Osteoblast (primary cell): ENCODE data around the gene SP4. TPM values are rescaled to one million over a fixed set of nuclear protein-coding genes. Genes with fewer than 3 reads are reported as not detected.

Experiments used
- DNase-seq: peaks from one replicate; pipeline ENCODE4 v3.0.0; 2011; ENCODE audit warnings: low spot score, mixed read lengths; ENCODE audit not compliant: insufficient read length; ENCODE audit errors: missing footprints
- H2AFZ ChIP-seq: 2 replicates; pipeline ENCODE4 v1.6.0; 2011; ENCODE audit warnings: mild to moderate bottlenecking, low read length
- H3K27ac ChIP-seq: 2 replicates; pipeline ENCODE4 v1.5.1; 2011; ENCODE audit warnings: mild to moderate bottlenecking, low read depth, low read length, moderate library complexity
- H3K27me3 ChIP-seq: 2 replicates; pipeline ENCODE4 v1.6.0; 2012; ENCODE audit warnings: mild to moderate bottlenecking, control low read depth, inconsistent platforms, low read length, moderate library complexity; ENCODE audit not compliant: insufficient read depth
- H3K36me3 ChIP-seq: 2 replicates; pipeline ENCODE4 v1.5.1; 2011; ENCODE audit warnings: mild to moderate bottlenecking, low read length, control low read depth, moderate library complexity; ENCODE audit not compliant: insufficient read depth
- H3K4me1 ChIP-seq: 2 replicates; pipeline ENCODE4 v1.5.1; 2011; ENCODE audit warnings: mild to moderate bottlenecking, low read length, control low read depth, moderate library complexity; ENCODE audit not compliant: insufficient read depth
- H3K4me2 ChIP-seq: 2 replicates; pipeline ENCODE4 v1.6.0; 2011; ENCODE audit warnings: mild to moderate bottlenecking, low read length; ENCODE audit not compliant: insufficient read depth
- H3K4me3 ChIP-seq: fragments of 200-600 bp; sonication (generic); 3 replicates; pipeline ENCODE4 v1.5.1; 2012; ENCODE audit warnings: mild to moderate bottlenecking, low read length, inconsistent platforms; ENCODE audit not compliant: insufficient read depth
- H3K79me2 ChIP-seq: 2 replicates; pipeline ENCODE4 v1.6.0; 2012; ENCODE audit warnings: mild to moderate bottlenecking, low read length, control low read depth, inconsistent platforms; ENCODE audit not compliant: insufficient read depth
- H3K9me3 ChIP-seq: 2 replicates; pipeline ENCODE4 v1.5.1; 2011; ENCODE audit warnings: low read depth, low read length, control low read depth
- H4K20me1 ChIP-seq: 2 replicates; pipeline ENCODE4 v1.6.0; 2012; ENCODE audit warnings: mild to moderate bottlenecking, low read length, control low read depth; ENCODE audit not compliant: insufficient read depth
- CTCF ChIP-seq: IDR thresholded peaks from 2 replicates; pipeline ENCODE4 v1.5.1; 2011; ENCODE audit warnings: mild to moderate bottlenecking, low read depth, low read length, moderate library complexity; ENCODE audit errors: extremely low read depth
- total RNA-seq: library from RNA; depleted of rRNA; stranded (reverse); fragments of >200 nt; gene quantifications from 2 replicates; pipeline ENCODE4 v1.2.3, GENCODE V29; 2012

The SP4 gene
- total RNA-seq, 1 donor: 5.1 TPM

- Histone ChIP-seq H3K79me2 (no peaks in the 10 kb centered on the region), H3K4me1 (no peaks in the 10 kb centered on the region), H2AFZ (peak within 1 kb of the TSS; percentile 41), H3K9me3 (no peaks in the 10 kb centered on the region), H3K4me2 (peak within 1 kb of the TSS; percentile 53), H3K27me3 (peaks cover 24% of the 10 kb centered on the region), H3K4me3 (peak within 1 kb of the TSS; percentile 30), H3K36me3 (no peaks in the 10 kb centered on the region), H3K27ac (no peak within 1 kb of the TSS), H4K20me1 (no peaks in the 10 kb centered on the region)
- DNase-seq: peak; percentile 48
- TF ChIP-seq CTCF: no peak
Measured at GRCh38 chr7:21542891-21543527, 115.1 kb downstream of the SP4 start, which contains the start of gene DNAH11. Gene DNAH11 (plus strand): TSS chr7:21543039. CDS start chr7:21543246, 207 bp downstream.

- Histone ChIP-seq H3K27ac (no peak overlapping the region), H3K36me3 (no peaks in the 10 kb centered on the region), H3K27me3 (peaks cover 24% of the 10 kb centered on the region), H3K4me1 (no peaks in the 10 kb centered on the region), H3K9me3 (no peaks in the 10 kb centered on the region), H2AFZ (no peak overlapping the region), H3K4me3 (peak overlapping the region; percentile 30), H3K4me2 (peak overlapping the region; percentile 53), H3K79me2 (no peaks in the 10 kb centered on the region), H4K20me1 (no peaks in the 10 kb centered on the region)
- no peak for DNase-seq
- TF ChIP-seq CTCF: no peak
Measured at GRCh38 chr7:21543528-21544302, 115.8 kb downstream of the SP4 start.

- no peak for DNase-seq
- peaks cover 24% of the 10 kb centered on the region for H3K27me3 ChIP-seq
- no peaks in the 10 kb centered on the region for H3K4me1 ChIP-seq
- H2AFZ ChIP-seq: no peak overlapping the region
- H3K79me2 ChIP-seq: no peaks in the 10 kb centered on the region
- H3K36me3 ChIP-seq: no peaks in the 10 kb centered on the region
- no peak for TF ChIP-seq CTCF
- H4K20me1 ChIP-seq: no peaks in the 10 kb centered on the region
- H3K27ac ChIP-seq: no peak overlapping the region
- no peaks in the 10 kb centered on the region for H3K9me3 ChIP-seq
- H3K4me3 ChIP-seq: no peak overlapping the region
- no peak overlapping the region for H3K4me2 ChIP-seq
Measured at GRCh38 chr7:21544303-21544656, 116.4 kb downstream of the SP4 start.

- no peak overlapping the region for H3K27ac ChIP-seq
- H3K9me3 ChIP-seq: no peaks in the 10 kb centered on the region
- H3K4me1 ChIP-seq: no peaks in the 10 kb centered on the region
- no peak for TF ChIP-seq CTCF
- no peaks in the 10 kb centered on the region for H3K36me3 ChIP-seq
- peaks cover 24% of the 10 kb centered on the region for H3K27me3 ChIP-seq
- H4K20me1 ChIP-seq: no peaks in the 10 kb centered on the region
- H2AFZ ChIP-seq: no peak overlapping the region
- H3K4me2 ChIP-seq: no peak overlapping the region
- H3K4me3 ChIP-seq: no peak overlapping the region
- no peaks in the 10 kb centered on the region for H3K79me2 ChIP-seq
- no peak for DNase-seq
Measured at GRCh38 chr7:21544715-21545114, 116.8 kb downstream of the SP4 start.
